ENCODE data around the gene HGD.

- TF ChIP-seq CTCF (IDR thresholded peaks at IDR 0.05 in 2 of 3, conservative IDR thresholded peaks at IDR 0.05 in 1 of 3; ENCODE audit: borderline replicate concordance in 1 of 3, insufficient read depth in 1 of 3, low read depth in 2 of 3, low read length in 2 of 3) (no peak), TCF7L2 (IDR thresholded peaks at IDR 0.05; ENCODE audit: borderline replicate concordance, extremely low read depth, insufficient read depth, insufficient read length) (no peak), EZH2phosphoT487 (IDR thresholded peaks at IDR 0.05; ENCODE audit: borderline replicate concordance) (no peak), RAD21 (IDR thresholded peaks at IDR 0.05; ENCODE audit: low read depth) (no peak), ZNF274 (IDR thresholded peaks at IDR 0.05; ENCODE audit: low read depth, low read length) (no peak), JUND (IDR thresholded peaks at IDR 0.05) (no peak), POLR2AphosphoS5 (IDR thresholded peaks at IDR 0.05; ENCODE audit: low read depth, low read length) (no peak)
- TF ChIP-seq, protein P1, sequence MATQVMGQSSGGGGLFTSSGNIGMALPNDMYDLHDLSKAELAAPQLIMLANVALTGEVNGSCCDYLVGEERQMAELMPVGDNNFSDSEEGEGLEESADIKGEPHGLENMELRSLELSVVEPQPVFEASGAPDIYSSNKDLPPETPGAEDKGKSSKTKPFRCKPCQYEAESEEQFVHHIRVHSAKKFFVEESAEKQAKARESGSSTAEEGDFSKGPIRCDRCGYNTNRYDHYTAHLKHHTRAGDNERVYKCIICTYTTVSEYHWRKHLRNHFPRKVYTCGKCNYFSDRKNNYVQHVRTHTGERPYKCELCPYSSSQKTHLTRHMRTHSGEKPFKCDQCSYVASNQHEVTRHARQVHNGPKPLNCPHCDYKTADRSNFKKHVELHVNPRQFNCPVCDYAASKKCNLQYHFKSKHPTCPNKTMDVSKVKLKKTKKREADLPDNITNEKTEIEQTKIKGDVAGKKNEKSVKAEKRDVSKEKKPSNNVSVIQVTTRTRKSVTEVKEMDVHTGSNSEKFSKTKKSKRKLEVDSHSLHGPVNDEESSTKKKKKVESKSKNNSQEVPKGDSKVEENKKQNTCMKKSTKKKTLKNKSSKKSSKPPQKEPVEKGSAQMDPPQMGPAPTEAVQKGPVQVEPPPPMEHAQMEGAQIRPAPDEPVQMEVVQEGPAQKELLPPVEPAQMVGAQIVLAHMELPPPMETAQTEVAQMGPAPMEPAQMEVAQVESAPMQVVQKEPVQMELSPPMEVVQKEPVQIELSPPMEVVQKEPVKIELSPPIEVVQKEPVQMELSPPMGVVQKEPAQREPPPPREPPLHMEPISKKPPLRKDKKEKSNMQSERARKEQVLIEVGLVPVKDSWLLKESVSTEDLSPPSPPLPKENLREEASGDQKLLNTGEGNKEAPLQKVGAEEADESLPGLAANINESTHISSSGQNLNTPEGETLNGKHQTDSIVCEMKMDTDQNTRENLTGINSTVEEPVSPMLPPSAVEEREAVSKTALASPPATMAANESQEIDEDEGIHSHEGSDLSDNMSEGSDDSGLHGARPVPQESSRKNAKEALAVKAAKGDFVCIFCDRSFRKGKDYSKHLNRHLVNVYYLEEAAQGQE (IDR thresholded peaks at IDR 0.05; ENCODE audit: low read depth), result no peak
- TF ChIP-seq, protein P2, sequence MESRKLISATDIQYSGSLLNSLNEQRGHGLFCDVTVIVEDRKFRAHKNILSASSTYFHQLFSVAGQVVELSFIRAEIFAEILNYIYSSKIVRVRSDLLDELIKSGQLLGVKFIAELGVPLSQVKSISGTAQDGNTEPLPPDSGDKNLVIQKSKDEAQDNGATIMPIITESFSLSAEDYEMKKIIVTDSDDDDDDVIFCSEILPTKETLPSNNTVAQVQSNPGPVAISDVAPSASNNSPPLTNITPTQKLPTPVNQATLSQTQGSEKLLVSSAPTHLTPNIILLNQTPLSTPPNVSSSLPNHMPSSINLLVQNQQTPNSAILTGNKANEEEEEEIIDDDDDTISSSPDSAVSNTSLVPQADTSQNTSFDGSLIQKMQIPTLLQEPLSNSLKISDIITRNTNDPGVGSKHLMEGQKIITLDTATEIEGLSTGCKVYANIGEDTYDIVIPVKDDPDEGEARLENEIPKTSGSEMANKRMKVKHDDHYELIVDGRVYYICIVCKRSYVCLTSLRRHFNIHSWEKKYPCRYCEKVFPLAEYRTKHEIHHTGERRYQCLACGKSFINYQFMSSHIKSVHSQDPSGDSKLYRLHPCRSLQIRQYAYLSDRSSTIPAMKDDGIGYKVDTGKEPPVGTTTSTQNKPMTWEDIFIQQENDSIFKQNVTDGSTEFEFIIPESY (IDR thresholded peaks at IDR 0.05; ENCODE audit: extremely low read depth, insufficient replicate concordance, low read length), result no peak
Observed at GRCh38 chr3:120637851-120638559, 44.0 kb downstream of the HGD start.
